Stimulated activated CD8-positive, alpha-beta memory T cell treated with anti-CD3 and anti-CD28 coated beads, Interleukin-15, amount 100 ng/mL, for 4 hours (primary cell): ENCODE results near the gene LPAR1.

ENCODE experiments used
- DNase-seq, 2 donors: peaks; one replicate each; pipeline ENCODE4 v3.0.0-alpha.2; 2020; ENCODE audit warnings: low read depth in 2 of 2

The LPAR1 gene

GRCh38 chr9:110954822-110955291, 83.4 kb downstream of the LPAR1 start:
- no peak for DNase-seq

- DNase-seq: no peak
Observed at GRCh38 chr9:110952540-110952859, 85.8 kb downstream of the LPAR1 start.

- DNase-seq: no peak
Observed at GRCh38 chr9:110951805-110952539, 86.3 kb downstream of the LPAR1 start.

- no peak for DNase-seq
Observed at GRCh38 chr9:110950041-110950645, 88.1 kb downstream of the LPAR1 start.

- DNase-seq: no peak
Observed at GRCh38 chr9:110949081-110949480, 89.2 kb downstream of the LPAR1 start.

- DNase-seq: no peak
Observed at GRCh38 chr9:110947491-110948044, 90.7 kb downstream of the LPAR1 start.

GRCh38 chr9:110942522-110942921, 95.7 kb downstream of the LPAR1 start:
- no peak for DNase-seq

- DNase-seq: no peak
Observed at GRCh38 chr9:110940951-110941557, 97.2 kb downstream of the LPAR1 start.

- DNase-seq: no peak
Observed at GRCh38 chr9:110939573-110939972, 98.7 kb downstream of the LPAR1 start.

- no peak for DNase-seq
Observed at GRCh38 chr9:110939047-110939446, 99.2 kb downstream of the LPAR1 start.

- DNase-seq: no peak
Observed at GRCh38 chr9:110938242-110938641, 100.0 kb downstream of the LPAR1 start.

- DNase-seq: no peak
Observed at GRCh38 chr9:110936719-110937452, 101.4 kb downstream of the LPAR1 start.

- DNase-seq: no peak
Observed at GRCh38 chr9:110936237-110936636, 102.0 kb downstream of the LPAR1 start.

- no peak for DNase-seq
Observed at GRCh38 chr9:110935829-110936228, 102.4 kb downstream of the LPAR1 start.

- no peak for DNase-seq
Observed at GRCh38 chr9:110933350-110934001, 104.8 kb downstream of the LPAR1 start.

GRCh38 chr9:110932863-110933262, 105.4 kb downstream of the LPAR1 start:
- no peak for DNase-seq

GRCh38 chr9:110928599-110928998, 109.7 kb downstream of the LPAR1 start:
- no peak for DNase-seq

GRCh38 chr9:110926828-110927487, 111.3 kb downstream of the LPAR1 start:
- DNase-seq: no peak

GRCh38 chr9:110923601-110924000, 114.7 kb downstream of the LPAR1 start:
- no peak for DNase-seq

- no peak for DNase-seq
Observed at GRCh38 chr9:110922145-110922544, 116.1 kb downstream of the LPAR1 start.

- no peak for DNase-seq
Observed at GRCh38 chr9:110921705-110922104, 116.6 kb downstream of the LPAR1 start.
